GM10248 (cell line): Measurements from ENCODE around the gene CPLANE1.

Experiments used
- CTCF ChIA-PET: fragments of 300-600 bp; sonication (Branson Sonifier 250); formaldehyde crosslinking; extraction: SDS; loops from one replicate; lab custom pipeline; 2021; ENCODE audit warnings: antibody characterized with exemption; lab: Yijun Ruan, JAX
- POLR2A ChIA-PET: fragments of 350-650 bp; sonication (Branson Sonifier 250); formaldehyde crosslinking; extraction: SDS; loops from one replicate; lab custom pipeline; 2020; ENCODE audit warnings: antibody characterized with exemption; lab: Yijun Ruan, JAX
- DNase-seq: peaks from one replicate; pipeline ENCODE4 v3.0.0; 2012; ENCODE audit errors: extremely low spot score
- TF ChIP-seq, protein P1 (sequence below): IDR thresholded peaks from 2 replicates; pipeline ENCODE4 v1.5.1; 2012; ENCODE audit warnings: mild to moderate bottlenecking, low read depth; ENCODE audit errors: extremely low read depth, missing control alignments, control extremely low read depth

The CPLANE1 gene

DNA sequence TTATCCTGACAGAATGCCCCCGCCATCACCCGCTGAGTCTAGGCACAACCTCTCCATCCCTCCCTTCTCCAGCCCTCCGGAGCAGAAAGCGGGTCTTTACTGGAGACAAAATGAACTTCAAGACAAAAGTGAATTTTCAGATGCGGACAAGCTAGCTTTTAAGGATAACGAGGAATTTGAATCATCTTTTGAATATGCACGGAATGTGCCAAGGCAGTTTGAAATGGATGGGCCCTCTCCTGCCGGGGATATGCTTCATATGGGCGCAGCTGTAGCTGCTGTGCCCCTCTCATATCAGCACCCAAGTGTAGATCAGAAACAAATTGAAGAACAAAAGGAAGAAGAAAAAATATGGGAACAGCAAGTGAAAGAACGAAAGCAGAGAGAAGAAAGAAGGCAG is 37.5 kb downstream of the CPLANE1 start:
- DNase-seq: no peak
- TF ChIP-seq, protein P1, sequence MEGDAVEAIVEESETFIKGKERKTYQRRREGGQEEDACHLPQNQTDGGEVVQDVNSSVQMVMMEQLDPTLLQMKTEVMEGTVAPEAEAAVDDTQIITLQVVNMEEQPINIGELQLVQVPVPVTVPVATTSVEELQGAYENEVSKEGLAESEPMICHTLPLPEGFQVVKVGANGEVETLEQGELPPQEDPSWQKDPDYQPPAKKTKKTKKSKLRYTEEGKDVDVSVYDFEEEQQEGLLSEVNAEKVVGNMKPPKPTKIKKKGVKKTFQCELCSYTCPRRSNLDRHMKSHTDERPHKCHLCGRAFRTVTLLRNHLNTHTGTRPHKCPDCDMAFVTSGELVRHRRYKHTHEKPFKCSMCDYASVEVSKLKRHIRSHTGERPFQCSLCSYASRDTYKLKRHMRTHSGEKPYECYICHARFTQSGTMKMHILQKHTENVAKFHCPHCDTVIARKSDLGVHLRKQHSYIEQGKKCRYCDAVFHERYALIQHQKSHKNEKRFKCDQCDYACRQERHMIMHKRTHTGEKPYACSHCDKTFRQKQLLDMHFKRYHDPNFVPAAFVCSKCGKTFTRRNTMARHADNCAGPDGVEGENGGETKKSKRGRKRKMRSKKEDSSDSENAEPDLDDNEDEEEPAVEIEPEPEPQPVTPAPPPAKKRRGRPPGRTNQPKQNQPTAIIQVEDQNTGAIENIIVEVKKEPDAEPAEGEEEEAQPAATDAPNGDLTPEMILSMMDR: no peak
- CTCF ChIA-PET: interaction anchor here (0.7 to 1.5 kb wide), 3 partner anchors 10 to 32 kb away, joined by 3 to 4 read pairs (median 4); no protein-coding TSS in a partner anchor
- POLR2A ChIA-PET: no interaction called here

DNA sequence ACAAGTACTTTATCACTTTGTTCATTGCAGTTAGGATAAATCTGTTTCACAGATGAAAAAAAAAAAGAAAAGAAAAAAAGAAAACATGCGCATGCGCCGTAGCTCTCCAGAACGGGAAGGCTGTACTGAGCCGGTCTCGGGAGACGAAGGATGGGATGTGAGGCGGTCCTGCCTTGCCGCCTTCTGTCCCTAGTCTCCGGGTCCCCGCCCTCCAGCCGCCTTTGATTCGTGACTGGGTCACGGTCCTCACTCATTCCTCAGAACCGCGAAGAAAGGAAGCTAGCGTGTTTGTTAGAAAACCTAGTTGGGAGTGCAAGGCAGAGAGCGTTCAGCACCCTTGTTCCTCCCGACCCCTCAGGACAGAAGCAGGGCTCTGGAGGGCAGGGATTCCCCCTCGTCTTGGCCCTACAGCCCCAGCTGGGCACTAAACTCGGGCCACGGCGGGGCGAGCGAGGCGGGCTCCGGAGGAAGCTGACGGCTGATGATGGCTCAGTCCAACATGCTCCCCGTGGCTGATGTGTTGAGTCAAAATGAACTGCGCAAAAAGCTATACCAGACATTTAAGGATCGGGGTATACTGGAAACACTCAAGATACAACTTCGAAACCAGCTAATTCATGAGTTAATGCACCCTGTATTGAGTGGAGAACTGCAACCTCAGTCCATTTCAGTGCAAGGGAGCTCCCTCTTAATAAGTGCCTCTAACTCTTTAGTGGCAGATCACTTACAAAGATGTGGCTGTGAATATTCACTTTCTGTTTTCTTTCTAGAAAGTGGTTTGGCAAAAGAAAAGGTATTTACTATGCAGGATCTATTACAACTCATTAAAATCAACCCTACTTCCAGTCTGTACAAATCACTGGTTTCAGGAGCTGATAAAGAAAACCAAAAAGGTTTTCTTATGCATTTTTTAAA is 40.0 kb downstream of the CPLANE1 start:
- ChIA-PET POLR2A (interaction anchor here (1.0 kb wide), 1 partner anchor 24 kb away, joined by 3 read pairs; no protein-coding TSS in a partner anchor), CTCF (interaction anchor here (0.9 to 1.9 kb wide), 8 partner anchors 8 to 74 kb away, joined by 3 to 10 read pairs (median 3); no protein-coding TSS in a partner anchor)
- TF ChIP-seq, protein P1: no peak
- DNase-seq: peak; percentile 42

DNA sequence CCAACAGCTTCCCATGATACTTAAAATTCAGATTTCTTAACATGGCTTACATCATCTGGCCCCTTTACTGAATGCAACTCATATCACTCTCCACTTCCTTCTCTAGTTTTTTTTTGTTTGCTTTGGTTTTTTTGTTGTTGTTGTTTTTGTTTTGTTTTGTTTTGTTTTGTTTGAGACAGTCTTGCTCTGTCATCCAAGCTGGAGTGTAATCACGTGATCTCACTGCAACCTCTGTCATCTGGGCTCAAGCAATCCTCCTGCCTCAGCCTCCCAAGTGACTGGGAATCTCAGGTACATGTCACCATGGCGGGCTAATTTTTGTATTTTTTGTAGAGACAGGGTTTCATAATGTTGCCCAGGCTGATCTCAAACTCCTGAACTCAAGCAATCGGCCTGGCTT is 41.4 kb downstream of the CPLANE1 start:
- POLR2A ChIA-PET: no interaction called here

DNA sequence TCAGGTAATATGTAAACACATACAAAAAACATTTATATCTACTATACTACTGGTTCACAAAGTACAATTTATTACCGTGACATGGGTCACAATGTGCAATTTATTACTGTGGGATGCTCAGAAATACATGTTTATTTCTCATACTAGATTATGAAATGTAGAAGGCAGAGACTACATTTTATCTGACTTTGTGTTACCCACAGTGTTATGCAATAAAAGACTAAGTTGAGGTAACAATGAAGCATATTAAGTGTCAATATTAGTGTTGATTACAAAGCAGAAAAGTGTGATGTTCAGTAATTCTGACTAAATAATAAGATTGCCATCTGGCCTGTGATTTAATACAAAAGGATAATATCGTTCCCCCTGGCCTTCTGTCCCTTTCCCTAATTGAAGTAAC is 42.4 kb downstream of the CPLANE1 start:
- POLR2A ChIA-PET: no interaction called here

More for the DNA sequence above, 41.4 kb downstream of the CPLANE1 start:
- TF ChIP-seq, protein P1: no peak
- CTCF ChIA-PET: no interaction called here
- no peak for DNase-seq

DNA sequence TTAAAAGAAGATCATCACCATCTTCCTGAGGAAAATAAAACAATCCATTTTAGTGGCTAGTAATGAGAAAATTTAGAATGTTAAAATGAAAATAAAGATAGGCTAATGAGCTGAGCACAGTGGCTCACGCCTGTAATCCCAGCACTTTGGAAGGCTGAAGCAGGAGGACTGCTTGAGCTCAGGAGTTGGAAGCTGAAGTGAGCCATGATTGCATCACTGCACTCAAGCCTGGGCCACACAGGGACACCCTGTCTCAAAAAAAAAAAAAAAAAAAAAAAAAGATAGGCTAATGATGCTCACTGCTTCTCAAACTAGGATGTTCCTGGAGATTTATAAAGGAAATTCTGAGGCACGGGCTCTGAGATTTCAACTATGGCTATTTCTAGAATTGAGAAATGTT is 50.3 kb downstream of the CPLANE1 start:
- DNase-seq: no peak
- CTCF ChIA-PET: interaction anchor here (1.1 to 1.6 kb wide), 3 partner anchors 11 to 33 kb away, joined by 3 to 4 read pairs (median 3); no protein-coding TSS in a partner anchor
- POLR2A ChIA-PET: interaction anchor here (0.6 kb wide), 1 partner anchor 83 kb away, joined by 6 read pairs; no protein-coding TSS in a partner anchor
- TF ChIP-seq, protein P1: no peak

More for the DNA sequence above, 42.4 kb downstream of the CPLANE1 start:
- DNase-seq: no peak
- CTCF ChIA-PET: no interaction called here
- TF ChIP-seq, protein P1: no peak

DNA sequence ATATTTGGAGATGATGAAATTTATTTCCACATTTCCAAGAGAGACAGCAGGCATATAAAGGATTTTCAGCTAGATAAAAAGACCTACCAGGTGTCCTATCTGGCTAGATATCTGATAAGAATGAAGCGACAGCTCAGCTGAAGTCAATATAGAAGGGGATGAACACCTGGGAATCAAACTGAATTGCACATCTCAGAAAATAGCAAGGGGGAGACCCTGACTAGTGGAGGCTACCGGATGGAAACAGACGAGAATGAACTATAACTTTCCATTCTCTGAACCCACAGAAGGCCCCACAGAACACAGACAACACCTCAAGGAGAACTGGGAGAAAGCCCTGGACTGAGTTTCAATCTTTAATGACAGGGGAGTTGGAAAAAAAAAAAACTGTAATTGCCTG is 51.1 kb downstream of the CPLANE1 start:
- CTCF ChIA-PET: interaction anchor here (1.6 to 1.8 kb wide), 2 partner anchors 14 to 22 kb away, joined by 4 to 5 read pairs; no protein-coding TSS in a partner anchor
- POLR2A ChIA-PET: interaction anchor here (0.6 to 0.7 kb wide), 2 partner anchors 12 to 84 kb away, joined by 4 to 6 read pairs; no protein-coding TSS in a partner anchor
- TF ChIP-seq, protein P1: no peak
- DNase-seq: peak; percentile 25
